GM12801 (cell line): ENCODE data around the gene USP34.

Experiments
- TF ChIP-seq, protein P1 (sequence below): IDR thresholded peaks from one replicate; pipeline ENCODE4 v1.5.1; 2011; ENCODE audit warnings: control low read depth; ENCODE audit not compliant: insufficient read length; ENCODE audit errors: extremely low read depth

The USP34 gene

GRCh38 chr2:61196671-61197070 is 274.2 kb downstream of the USP34 start:
- TF ChIP-seq, protein P1, sequence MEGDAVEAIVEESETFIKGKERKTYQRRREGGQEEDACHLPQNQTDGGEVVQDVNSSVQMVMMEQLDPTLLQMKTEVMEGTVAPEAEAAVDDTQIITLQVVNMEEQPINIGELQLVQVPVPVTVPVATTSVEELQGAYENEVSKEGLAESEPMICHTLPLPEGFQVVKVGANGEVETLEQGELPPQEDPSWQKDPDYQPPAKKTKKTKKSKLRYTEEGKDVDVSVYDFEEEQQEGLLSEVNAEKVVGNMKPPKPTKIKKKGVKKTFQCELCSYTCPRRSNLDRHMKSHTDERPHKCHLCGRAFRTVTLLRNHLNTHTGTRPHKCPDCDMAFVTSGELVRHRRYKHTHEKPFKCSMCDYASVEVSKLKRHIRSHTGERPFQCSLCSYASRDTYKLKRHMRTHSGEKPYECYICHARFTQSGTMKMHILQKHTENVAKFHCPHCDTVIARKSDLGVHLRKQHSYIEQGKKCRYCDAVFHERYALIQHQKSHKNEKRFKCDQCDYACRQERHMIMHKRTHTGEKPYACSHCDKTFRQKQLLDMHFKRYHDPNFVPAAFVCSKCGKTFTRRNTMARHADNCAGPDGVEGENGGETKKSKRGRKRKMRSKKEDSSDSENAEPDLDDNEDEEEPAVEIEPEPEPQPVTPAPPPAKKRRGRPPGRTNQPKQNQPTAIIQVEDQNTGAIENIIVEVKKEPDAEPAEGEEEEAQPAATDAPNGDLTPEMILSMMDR: no peak

- TF ChIP-seq, protein P1: no peak
These were observed 277.0 kb downstream of the USP34 start for GRCh38 chr2:61193670-61194561.

- TF ChIP-seq, protein P1: no peak
These were observed 283.8 kb downstream of the USP34 start for GRCh38 chr2:61187085-61187484.

DNA sequence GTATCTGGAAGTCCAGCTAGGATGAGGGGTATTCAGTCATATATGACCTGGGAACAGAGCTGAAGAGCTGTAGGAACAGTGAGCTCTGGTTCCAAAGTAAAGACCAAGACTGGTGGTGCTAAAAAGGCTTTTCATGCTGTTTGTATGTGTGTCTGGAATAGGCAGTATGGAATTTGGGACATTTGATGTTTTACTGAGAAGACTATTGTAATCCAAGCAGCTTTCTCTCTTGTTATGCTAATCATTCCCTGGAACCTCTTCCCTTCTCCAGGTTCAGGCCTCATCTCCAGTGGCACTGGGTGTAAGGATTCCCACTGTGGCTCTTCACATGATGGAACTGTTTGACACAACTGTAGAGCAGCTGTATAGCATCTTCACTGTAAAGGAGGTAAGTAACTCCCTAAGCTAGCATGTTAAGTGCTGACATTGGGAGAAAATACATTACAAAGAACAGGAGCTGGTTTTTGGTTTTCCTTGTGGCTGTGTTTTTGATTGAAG is 285.6 kb downstream of the USP34 start:
- TF ChIP-seq, protein P1: no peak

GRCh38 chr2:61184263-61184662 is 286.6 kb downstream of the USP34 start:
- TF ChIP-seq, protein P1: no peak

GRCh38 chr2:61183795-61184194 is 287.1 kb downstream of the USP34 start:
- TF ChIP-seq, protein P1: no peak

- TF ChIP-seq, protein P1: no peak
These were observed 288.9 kb downstream of the USP34 start for GRCh38 chr2:61182059-61182383.
